GM12878 (cell line): ENCODE results near the gene BHLHE41. TPM values are rescaled to one million over a fixed set of nuclear protein-coding genes. Genes with fewer than 3 reads are reported as not detected.

Experiments used
- ATAC-seq: fragments of 200-7000 bp; cut with Tn5 transposase; 3 replicates; pipeline ENCODE4 v1.9.1; 2020; ENCODE audit warnings: mild to moderate bottlenecking, moderate library complexity
- Bru-seq: library from RNA; stranded (reverse); fragments of 400-500 nt; gene quantifications from one replicate; lab custom pipeline; 2021; lab: Mats Ljungman, UMichigan
- BruChase-seq, 2 experiments: library from RNA; stranded (reverse); fragments of 400-500 nt; gene quantifications; one replicate each; lab custom pipeline; 2021; lab: Mats Ljungman, UMichigan
- BruUV-seq: library from RNA; stranded (reverse); fragments of 400-500 nt; replicated peaks from 2 replicates; lab custom pipeline; 2021; lab: Mats Ljungman, UMichigan
- CTCF ChIA-PET: fragments of 300-600 bp; sonication (Branson Sonifier 250); formaldehyde crosslinking; extraction: SDS; loops from one replicate; lab custom pipeline; 2021; ENCODE audit warnings: inconsistent platforms; lab: Yijun Ruan, JAX
- POLR2A ChIA-PET: fragments of 350-600 bp; formaldehyde crosslinking; extraction: SDS; loops from one replicate; lab custom pipeline; 2021; ENCODE audit warnings: inconsistent platforms; lab: Charles Lee
- RAD21 ChIA-PET: fragments of 300-600 bp; sonication (Branson Sonifier 250); formaldehyde crosslinking; loops from one replicate; lab custom pipeline; 2023; ENCODE audit warnings: antibody characterized with exemption; ENCODE audit not compliant: unreplicated experiment; lab: Charles Lee
- SMC1A ChIA-PET: fragments of 300-600 bp; sonication (Branson Sonifier 250); formaldehyde crosslinking; loops from one replicate; lab custom pipeline; 2023; ENCODE audit not compliant: unreplicated experiment, uncharacterized antibody; lab: Charles Lee
- DNase-seq: peaks from one replicate; pipeline ENCODE4 v3.0.0-alpha.2; 2011; ENCODE audit warnings: low read depth, low spot score
- FAIRE-seq: peaks from 3 replicates; lab custom pipeline; 2011; peaks lifted over from hg19 to GRCh38; lab: Jason Lieb, UNC
- H2AFZ ChIP-seq: 2 replicates; pipeline ENCODE4 v1.6.0; 2011; ENCODE audit warnings: low read depth, low read length, control low read depth; ENCODE audit not compliant: control insufficient read depth
- H3K27ac ChIP-seq: 2 replicates; pipeline ENCODE4 v1.5.1; 2011; ENCODE audit warnings: control low read depth; ENCODE audit not compliant: control insufficient read depth, insufficient read depth
- H3K27me3 ChIP-seq, 2 experiments: replicated peaks in 1 of 2; 2 replicates each; pipeline versions ENCODE4 v1.6.0 to v1.6.1; 2011; ENCODE audit warnings: low read length in 1 of 2; ENCODE audit not compliant: control insufficient read depth in 2 of 2, insufficient read depth in 2 of 2
- H3K36me3 ChIP-seq, 2 experiments: 2 replicates each; pipeline ENCODE4 v1.5.1; 2011; ENCODE audit warnings: low read length in 1 of 2; ENCODE audit not compliant: control insufficient read depth in 2 of 2, insufficient read depth in 2 of 2
- H3K4me1 ChIP-seq: 2 replicates; pipeline ENCODE4 v1.6.1; 2011; ENCODE audit warnings: mild to moderate bottlenecking, low read length, moderate library complexity, mixed read lengths; ENCODE audit not compliant: control insufficient read depth, insufficient read depth
- H3K4me2 ChIP-seq: 2 replicates; pipeline ENCODE4 v1.6.0; 2011; ENCODE audit warnings: control low read depth; ENCODE audit not compliant: control insufficient read depth, insufficient read depth
- H3K4me3 ChIP-seq: fragments of 200-600 bp; sonication (generic); 2 replicates; pipeline ENCODE4 v1.5.1; 2016
- H3K79me2 ChIP-seq: 2 replicates; pipeline ENCODE4 v1.6.0; 2011; ENCODE audit warnings: low read length; ENCODE audit not compliant: control insufficient read depth, insufficient read depth
- H3K9ac ChIP-seq: 2 replicates; pipeline ENCODE4 v1.8.0; 2011; ENCODE audit warnings: low read length, control low read depth, mixed read lengths; ENCODE audit not compliant: control insufficient read depth, insufficient read depth
- H3K9me3 ChIP-seq: replicated peaks from 3 replicates; pipeline ENCODE4 v1.5.1; 2011; ENCODE audit warnings: mild to moderate bottlenecking, low read length; ENCODE audit not compliant: control insufficient read depth, insufficient read depth
- H4K20me1 ChIP-seq: 2 replicates; pipeline ENCODE4 v1.6.0; 2011; ENCODE audit not compliant: control insufficient read depth, insufficient read depth
- BHLHE40 ChIP-seq, 2 experiments: fragments of 450-650 bp in 1 of 2; IDR thresholded peaks; 2 replicates each; pipeline ENCODE4 v1.6.1; 2011 to 2017; ENCODE audit warnings: low read depth in 2 of 2, borderline replicate concordance in 1 of 2, improper control_type of control experiment in 1 of 2, low read length in 1 of 2, mild to moderate bottlenecking in 1 of 2
- BMI1 ChIP-seq: fragments of 450-650 bp; IDR thresholded peaks from 2 replicates; pipeline ENCODE4 v1.6.1; 2016; ENCODE audit warnings: mild to moderate bottlenecking, moderate library complexity, borderline replicate concordance
- DPF2 ChIP-seq: fragments of 450-650 bp; IDR thresholded peaks from 2 replicates; pipeline ENCODE4 v1.6.1; 2017; ENCODE audit warnings: mild to moderate bottlenecking
- EZH2 ChIP-seq: IDR thresholded peaks from 2 replicates; pipeline ENCODE4 v1.6.1; 2012; ENCODE audit warnings: low read depth, mild to moderate bottlenecking, control low read depth, inconsistent platforms, low read length, borderline replicate concordance; ENCODE audit not compliant: control insufficient read depth
- SUZ12 ChIP-seq: fragments of 200-600 bp; sonication (generic); IDR thresholded peaks from one replicate; pipeline ENCODE4 v1.6.1; 2018; ENCODE audit warnings: antibody characterized with exemption, mild to moderate bottlenecking; ENCODE audit not compliant: unreplicated experiment
- WGBS: methylation state at CpG from one replicate; pipeline ENCODE4 v1.1.6; 2016; ENCODE audit warnings: low lambda C conversion rate; ENCODE audit not compliant: insufficient replicate concordance, insufficient coverage; ENCODE audit errors: missing lambda C conversion rate; 5-methylcytosine and 5-hydroxymethylcytosine counted together
- in situ Hi-C: fragments of 300-500 bp; cut with MboI; formaldehyde crosslinking; loops from 9 replicates; pipeline ENCODE4 v1.14.3; 2018; ENCODE audit warnings: mixed read lengths
- intact Hi-C: fragments of 100-400 bp; cut with micrococcal nuclease; formaldehyde crosslinking; loops from one replicate; pipeline ENCODE4 v1.14.2; 2022; ENCODE audit not compliant: unreplicated experiment
- long read RNA-seq, 2 experiments: library from polyadenylated mRNA; unstranded; transcript quantifications; one replicate each; pipeline ENCODE4 v2.0.0, GENCODE V29; 2019 to 2020
- polyA minus RNA-seq, 3 experiments: library from RNA; depleted of rRNA, polyadenylated mRNA; stranded (reverse); fragments of >200 nt; gene quantifications; 2 replicates each; pipeline ENCODE4 v1.2.3, GENCODE V29; 2011
- polyA plus RNA-seq, 11 experiments: library from polyadenylated mRNA; depleted of rRNA in 4 of 11; unstranded in 6 of 11; stranded (reverse) in 5 of 11; fragments of >200 nt; fragmentation: Nextera tagmentation in 4 of 11; fragmentation: Illumina TruSeq in 1 of 11; extraction: Ambion mirVana in 4 of 11; extraction: Trizol in 1 of 11; gene quantifications; 1 replicate in 1 of 11; 2 replicates in 10 of 11; pipeline versions ENCODE4 v1.2.1 to v1.2.3, GENCODE V29; 2011 to 2016; ENCODE audit warnings: inconsistent platforms in 2 of 11, missing spikeins in 2 of 11, low read depth in 1 of 11
- total RNA-seq, 4 experiments: library from RNA; depleted of rRNA in 3 of 4; stranded (reverse); fragments of >200 nt in 3 of 4; fragmentation: Illumina TruSeq in 1 of 4; extraction: Trizol in 1 of 4; gene quantifications; 2 replicates each; pipeline versions ENCODE4 v1.2.1 to v1.2.3, GENCODE V29; 2013 to 2021

Gene BHLHE41
- total RNA-seq (2013; cell fraction: nucleolus; rRNA removed): 0.15 TPM in 2 replicates
- total RNA-seq (2014; rRNA removed) (not detected in 2 replicates), total RNA-seq (2014; rRNA removed; fragmentation: Illumina TruSeq; extraction: Trizol) (0.04 and 0.14 TPM in 2 replicates), total RNA-seq (2021) (0.13 and 0.45 TPM in 2 replicates), polyA plus RNA-seq (2011; rRNA removed) (0.84 and 1.5 TPM in 2 replicates), polyA plus RNA-seq (2014; fragmentation: Illumina TruSeq; extraction: Trizol) (0.07 TPM in 1 of 2 replicates, not detected in the other), polyA plus RNA-seq (2014; fragmentation: Nextera tagmentation; extraction: Ambion mirVana) (under 1 TPM; 0.02 to 0.04 TPM), polyA plus RNA-seq (2014; rRNA removed) (0.08 and 0.23 TPM in 2 replicates), polyA plus RNA-seq (2016; fragmentation: Nextera tagmentation; extraction: Ambion mirVana) (not detected), polyA minus RNA-seq (2011; rRNA and poly(A)+ RNA removed) (0.41 and 1.2 TPM in 2 replicates), Bru-seq, nascent RNA (percentile 30 among the genes with signal in this experiment), BruChase-seq, experiment 1, labeled RNA remaining after a 6-hour chase (percentile 34 among the genes with signal in this experiment), BruChase-seq, experiment 2, labeled RNA remaining after a 2-hour chase (percentile 38 among the genes with signal in this experiment)
- 0.17 TPM for polyA plus RNA-seq (2011; ENCODE audit: low read depth)
- 0.48 and 1.2 TPM in 2 replicates for polyA plus RNA-seq (2011; cell fraction: cytosol; rRNA removed)
- 0.89 and 1.9 TPM in 2 replicates for polyA plus RNA-seq (2011; cell fraction: nucleus; rRNA removed)
- 0.74 and 1.8 TPM in 2 replicates for polyA plus RNA-seq (2012)
- 0.21 and 0.53 TPM in 2 replicates for polyA minus RNA-seq (2011; cell fraction: cytosol; rRNA and poly(A)+ RNA removed)
- 0.36 and 2.1 TPM in 2 replicates for polyA minus RNA-seq (2011; cell fraction: nucleus; rRNA and poly(A)+ RNA removed)
- long read RNA-seq, experiment 1, partial matches to known transcripts: 0 of 1 reads
- long read RNA-seq, experiment 1, other reads (novel, unspliced or antisense): 1 of 1 reads
- long read RNA-seq, experiment 2, partial matches to known transcripts: 0 of 1 reads
- long read RNA-seq, experiment 2, other reads (novel, unspliced or antisense): 0 of 1 reads

GRCh38 chr12:26124446-26125399, at the start of gene BHLHE41:
Gene BHLHE41, minus strand, starts transcription at chr12:26125037. Its CDS starts 258 bp downstream, at chr12:26124779.
- ATAC-seq (peak; percentile 28), FAIRE-seq (no peak)
- ChIA-PET SMC1A (interaction anchor here (0.6 to 8.3 kb wide), 29 partner anchors 9 to 706 kb away, joined by 3 to 91 read pairs (median 4); no protein-coding TSS in a partner anchor), POLR2A (interaction anchor here (0.7 to 1.3 kb wide), 3 partner anchors 8 to 222 kb away, joined by 3 to 4 read pairs (median 3); no protein-coding TSS in a partner anchor), CTCF (interaction anchor here (0.5 to 7.8 kb wide), 13 partner anchors 7 to 527 kb away, joined by 3 to 74 read pairs (median 6); no protein-coding TSS in a partner anchor)
- Histone ChIP-seq H3K9ac (no peak within 1 kb of the TSS), H3K4me3 (peak within 1 kb of the TSS; percentile 80), H3K9me3 (no peaks in the 10 kb centered on the region), H3K4me2 (peak within 1 kb of the TSS; percentile 92), H3K79me2 (no peaks in the 10 kb centered on the region), H3K27ac (no peak within 1 kb of the TSS), H3K36me3 (no peaks in the 10 kb centered on the region), H3K27me3 (peaks cover 10 to 40% of the 10 kb centered on the region in 2 experiments), H4K20me1 (no peaks in the 10 kb centered on the region), H2AFZ (peak within 1 kb of the TSS; percentile 80)
- in situ Hi-C loops (loop anchor here (25.0 kb wide), 1 partner anchor 513 kb away; no protein-coding TSS in a partner anchor), intact Hi-C loops (loop anchor here (1.0 to 5.0 kb wide), 2 partner anchors 32 to 148 kb away; no protein-coding TSS in a partner anchor)
- WGBS: under 1% methylated on average over 30 of the region's 54 CpGs
- BruUV-seq: no TSS peak
- TF ChIP-seq DPF2: no peak
- TF ChIP-seq BMI1: peak; percentile 76; the same call in 1 of the 2 replicates
- peak; percentile 71 for TF ChIP-seq SUZ12
- peak; percentile 92 to 97 for TF ChIP-seq BHLHE40 (IDR thresholded peaks at IDR 0.05; ENCODE audit: borderline replicate concordance in 1 of 2, low read depth in 2 of 2, low read length in 1 of 2)
- peak; percentile 96; the same call in 1 of the 2 replicates for TF ChIP-seq EZH2
- TF ChIP-seq, all 136 proteins: peak for 4
- H3K4me1 ChIP-seq: peaks cover 23% of the 10 kb centered on the region
- DNase-seq: no peak
- RAD21 ChIA-PET: interaction anchor here (0.7 to 5.7 kb wide), 8 partner anchors 8 to 173 kb away, joined by 3 to 29 read pairs (median 4); no protein-coding TSS in a partner anchor
